Mammary epithelial cell (primary cell): ENCODE measurements around the gene THOC5.

ENCODE experiments used
- EZH2 ChIP-seq: IDR thresholded peaks from 2 replicates; pipeline ENCODE4 v1.6.1; 2012; ENCODE audit warnings: low read length, inconsistent platforms, borderline replicate concordance
- TF ChIP-seq, protein P1 (sequence below), 2 donors: IDR thresholded peaks in 1 of 2; conservative IDR thresholded peaks in 1 of 2; 2 replicates each; pipeline ENCODE4 v1.5.1; 2011 to 2012; ENCODE audit warnings: inconsistent platforms in 2 of 2, low read length in 2 of 2, mild to moderate bottlenecking in 2 of 2, control low read depth in 1 of 2, low read depth in 1 of 2; ENCODE audit not compliant: insufficient read depth in 1 of 2; ENCODE audit errors: extremely low read depth in 1 of 2

GRCh38 chr22:29528144-29528543, 25.4 kb downstream of the THOC5 start:
- TF ChIP-seq, protein P1, sequence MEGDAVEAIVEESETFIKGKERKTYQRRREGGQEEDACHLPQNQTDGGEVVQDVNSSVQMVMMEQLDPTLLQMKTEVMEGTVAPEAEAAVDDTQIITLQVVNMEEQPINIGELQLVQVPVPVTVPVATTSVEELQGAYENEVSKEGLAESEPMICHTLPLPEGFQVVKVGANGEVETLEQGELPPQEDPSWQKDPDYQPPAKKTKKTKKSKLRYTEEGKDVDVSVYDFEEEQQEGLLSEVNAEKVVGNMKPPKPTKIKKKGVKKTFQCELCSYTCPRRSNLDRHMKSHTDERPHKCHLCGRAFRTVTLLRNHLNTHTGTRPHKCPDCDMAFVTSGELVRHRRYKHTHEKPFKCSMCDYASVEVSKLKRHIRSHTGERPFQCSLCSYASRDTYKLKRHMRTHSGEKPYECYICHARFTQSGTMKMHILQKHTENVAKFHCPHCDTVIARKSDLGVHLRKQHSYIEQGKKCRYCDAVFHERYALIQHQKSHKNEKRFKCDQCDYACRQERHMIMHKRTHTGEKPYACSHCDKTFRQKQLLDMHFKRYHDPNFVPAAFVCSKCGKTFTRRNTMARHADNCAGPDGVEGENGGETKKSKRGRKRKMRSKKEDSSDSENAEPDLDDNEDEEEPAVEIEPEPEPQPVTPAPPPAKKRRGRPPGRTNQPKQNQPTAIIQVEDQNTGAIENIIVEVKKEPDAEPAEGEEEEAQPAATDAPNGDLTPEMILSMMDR (conservative IDR thresholded peaks at IDR 0.05 in 1 of 2, IDR thresholded peaks at IDR 0.05 in 1 of 2; ENCODE audit: extremely low read depth in 1 of 2, insufficient read depth in 1 of 2, low read depth in 1 of 2, low read length in 2 of 2): no peak
- no peak for TF ChIP-seq EZH2
